Right kidney (tissue), 9 donors: ENCODE measurements around the gene LBX2.

Source experiments
- DNase-seq: peaks from one replicate; pipeline ENCODE4 v3.0.0-alpha.2; 2016
- long read RNA-seq, 8 donors: transcript quantifications; one replicate each; lab custom pipeline, GENCODE V29; 2026

LBX2 gene
- long read RNA-seq, donor 1, partial matches to known transcripts = 0 of 3 reads
- long read RNA-seq, donor 1, other reads (novel, unspliced or antisense) = 0 of 3 reads
- long read RNA-seq, donor 2 = 0 reads
- long read RNA-seq, donor 3 = 0 reads
- long read RNA-seq, donor 4, partial matches to known transcripts = 0 of 1 reads
- long read RNA-seq, donor 4, other reads (novel, unspliced or antisense) = 0 of 1 reads
- long read RNA-seq, donor 5, partial matches to known transcripts = 0 of 2 reads
- long read RNA-seq, donor 5, other reads (novel, unspliced or antisense) = 0 of 2 reads
- long read RNA-seq, donor 6, partial matches to known transcripts = 0 of 4 reads
- long read RNA-seq, donor 6, other reads (novel, unspliced or antisense) = 0 of 4 reads
- long read RNA-seq, donor 7, partial matches to known transcripts = 0 of 3 reads
- long read RNA-seq, donor 7, other reads (novel, unspliced or antisense) = 0 of 3 reads
- long read RNA-seq, donor 8 = 0 reads

- peak; percentile 80 for DNase-seq
Observed at GRCh38 chr2:74499267-74499939, at the start of gene LBX2. TSS of gene LBX2 (minus strand) at chr2:74499603. CDS start at chr2:74499537, 66 bp downstream.

- DNase-seq = no peak
Observed at GRCh38 chr2:74548285-74548899, 49.0 kb upstream of the LBX2 start.

- no peak for DNase-seq
Observed at GRCh38 chr2:74546004-74546403, 46.6 kb upstream of the LBX2 start.

GRCh38 chr2:74544634-74545033 lies 45.2 kb upstream of the LBX2 start:
- DNase-seq = no peak

GRCh38 chr2:74542978-74543377 lies 43.6 kb upstream of the LBX2 start:
- no peak for DNase-seq

DNA sequence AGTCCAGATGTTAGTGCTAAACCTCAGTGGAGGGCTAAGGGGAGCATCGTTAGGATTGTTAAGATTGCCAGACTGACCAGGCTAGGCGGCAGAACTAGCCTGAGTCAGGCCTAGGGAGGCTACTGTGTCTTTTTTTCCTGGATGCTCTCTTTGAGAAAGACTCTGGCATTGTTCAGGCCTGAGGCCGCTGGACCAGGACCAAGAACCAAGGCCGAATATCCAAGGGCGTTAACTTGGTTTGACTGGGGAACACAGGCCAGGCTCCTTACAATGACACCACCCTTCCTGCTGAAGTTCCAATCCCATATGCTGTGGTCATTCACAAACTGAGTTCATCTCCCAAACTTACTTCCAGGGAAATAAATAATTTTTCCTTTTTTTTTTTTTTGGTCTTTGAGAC lies 40.9 kb upstream of the LBX2 start:
- no peak for DNase-seq

- DNase-seq = no peak
Observed at GRCh38 chr2:74538881-74539339, 39.5 kb upstream of the LBX2 start.

DNA sequence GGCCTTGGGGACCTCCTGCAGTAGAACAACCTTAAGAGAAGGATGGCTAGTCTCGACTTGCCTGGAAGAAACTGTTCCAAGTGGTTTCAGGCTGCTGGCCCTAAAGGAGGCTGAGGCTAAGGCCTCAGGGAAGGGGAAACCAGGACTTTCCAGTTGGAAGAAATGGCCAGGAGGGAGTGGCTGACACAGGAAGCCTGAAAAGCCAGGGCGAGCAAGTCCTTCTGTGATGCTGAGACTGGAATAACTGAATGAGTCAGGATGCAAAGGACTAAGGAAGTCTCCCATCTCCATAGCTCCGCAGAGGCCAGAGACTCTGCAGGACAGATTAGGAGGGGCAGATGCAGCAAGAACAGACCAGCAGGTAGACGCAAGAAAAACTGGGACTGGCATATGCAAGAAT lies 37.7 kb upstream of the LBX2 start:
- DNase-seq = no peak

- no peak for DNase-seq
Observed at GRCh38 chr2:74536166-74536950, 37.0 kb upstream of the LBX2 start.

GRCh38 chr2:74535440-74535965 lies 36.1 kb upstream of the LBX2 start:
- DNase-seq = no peak

DNA sequence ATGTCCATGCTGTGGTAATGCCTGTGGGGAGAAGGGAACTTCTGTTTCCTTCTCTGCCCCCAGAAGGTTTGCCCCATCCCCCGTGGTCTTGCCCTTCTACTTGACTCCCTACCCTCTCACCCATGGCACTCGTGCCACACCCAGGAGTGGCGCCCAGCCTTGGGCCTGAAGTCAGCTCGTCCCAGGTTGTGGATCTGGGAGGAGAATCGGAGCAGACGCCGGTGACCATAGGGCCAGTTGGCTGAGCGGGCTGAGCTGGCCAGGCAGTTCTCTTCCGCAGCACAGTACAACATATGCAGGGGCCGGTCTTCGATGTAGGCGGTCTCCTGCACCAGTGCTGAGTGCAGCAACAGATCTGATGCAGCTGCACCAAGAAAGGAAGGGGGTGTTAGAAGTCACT lies 35.0 kb upstream of the LBX2 start:
- DNase-seq = no peak

- DNase-seq = no peak
Observed at GRCh38 chr2:74533464-74533863, 34.1 kb upstream of the LBX2 start.

- no peak for DNase-seq
Observed at GRCh38 chr2:74532222-74532621, 32.8 kb upstream of the LBX2 start.

GRCh38 chr2:74531666-74532065 lies 32.3 kb upstream of the LBX2 start:
- DNase-seq = no peak

DNA sequence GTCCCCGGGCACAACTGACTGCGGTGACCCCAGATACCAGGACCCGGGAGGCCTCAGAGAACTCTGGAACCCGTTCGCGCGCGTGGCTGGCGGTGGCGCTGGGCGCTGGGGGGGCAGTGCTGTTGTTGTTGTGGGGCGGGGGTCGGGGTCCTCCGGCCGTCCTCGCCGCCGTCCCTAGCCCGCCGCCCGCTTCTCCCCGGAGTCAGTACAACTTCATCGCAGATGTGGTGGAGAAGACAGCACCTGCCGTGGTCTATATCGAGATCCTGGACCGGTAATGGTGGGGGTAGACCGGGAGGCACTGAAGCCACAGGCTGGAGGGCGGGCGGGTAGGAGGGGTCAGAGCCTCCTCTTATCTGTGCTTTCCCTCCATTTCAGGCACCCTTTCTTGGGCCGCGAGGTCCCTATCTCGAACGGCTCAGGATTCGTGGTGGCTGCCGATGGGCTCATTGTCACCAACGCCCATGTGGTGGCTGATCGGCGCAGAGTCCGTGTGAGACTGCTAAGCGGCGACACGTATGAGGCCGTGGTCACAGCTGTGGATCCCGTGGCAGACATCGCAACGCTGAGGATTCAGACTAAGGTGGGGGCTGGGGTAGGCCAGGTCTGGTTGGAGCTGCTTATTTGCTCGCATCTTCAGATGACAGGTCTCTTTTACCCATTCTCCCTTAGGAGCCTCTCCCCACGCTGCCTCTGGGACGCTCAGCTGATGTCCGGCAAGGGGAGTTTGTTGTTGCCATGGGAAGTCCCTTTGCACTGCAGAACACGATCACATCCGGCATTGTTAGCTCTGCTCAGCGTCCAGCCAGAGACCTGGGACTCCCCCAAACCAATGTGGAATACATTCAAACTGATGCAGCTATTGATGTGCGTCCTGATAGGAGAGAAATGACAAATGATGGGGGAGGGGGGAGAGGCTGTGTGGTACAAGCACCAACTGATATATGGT lies 31.1 kb upstream of the LBX2 start:
- peak; percentile 64 for DNase-seq

GRCh38 chr2:74529357-74530238 lies 30.2 kb upstream of the LBX2 start, which contains the start of the genes AUP1 and HTRA2:
TSS of gene AUP1 (minus strand) at chr2:74529706. CDS start at chr2:74529629, 77 bp downstream.
TSS of gene HTRA2 (plus strand) at chr2:74529933. CDS start at chr2:74530007, 74 bp downstream.
- peak; percentile 95 for DNase-seq

DNA sequence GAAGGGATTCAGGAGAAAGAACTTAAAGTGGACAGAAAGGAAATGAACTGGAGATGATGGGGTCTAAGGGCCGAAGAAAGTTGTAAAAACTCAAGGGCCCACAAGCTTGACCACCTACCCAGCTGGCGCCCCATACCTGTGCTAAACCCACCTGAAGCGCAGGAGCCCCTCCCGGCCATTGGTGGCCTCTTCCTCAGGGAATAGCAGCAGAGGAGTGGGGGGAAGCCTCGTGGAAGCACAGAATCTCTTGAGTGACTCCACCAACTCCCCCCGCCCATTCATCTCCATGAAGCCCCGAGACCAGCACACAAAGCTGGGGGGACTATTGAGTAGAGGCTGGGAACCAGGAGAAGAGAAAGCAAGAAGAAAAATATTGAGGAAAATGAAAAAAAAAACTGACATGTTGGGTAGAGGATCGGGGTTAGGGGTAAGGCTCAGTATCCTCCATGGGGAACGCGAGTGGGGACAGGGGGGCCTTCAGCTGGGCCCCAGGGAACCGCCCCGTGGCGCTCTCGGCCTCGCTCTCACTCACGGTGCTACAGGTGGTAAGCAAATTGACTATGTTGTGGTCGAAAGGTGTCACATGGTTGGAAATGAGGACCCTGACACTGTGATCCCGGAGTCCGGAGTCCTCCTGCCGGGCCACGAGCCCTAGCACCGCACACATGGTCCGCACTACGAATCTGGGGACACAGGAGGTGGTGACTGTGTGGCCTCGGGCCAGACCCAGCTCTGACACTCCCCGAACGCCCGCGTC lies 29.4 kb upstream of the LBX2 start:
- DNase-seq = no peak

GRCh38 chr2:74527741-74528140 lies 28.3 kb upstream of the LBX2 start:
- DNase-seq = no peak
